Activated CD8-positive, alpha-beta memory T cell treated with anti-CD3 and anti-CD28 coated beads, Interleukin-2, amount 10 ng/mL, durations not matched to agents 7 days and 5 days (primary cell): ENCODE data around the gene XRCC5. TPM values are rescaled to one million over a fixed set of nuclear protein-coding genes. Genes with fewer than 3 reads are reported as not detected.

Source experiments
- ATAC-seq: fragments of 150-1000 bp; cut with Tn5 transposase; one replicate; pipeline ENCODE4 v1.10.0; 2021; ENCODE audit warnings: moderate library complexity
- CTCF ChIA-PET: fragments of 350-600 bp; sonication (Branson Sonifier 250); formaldehyde crosslinking; loops from one replicate; lab custom pipeline; 2021; ENCODE audit warnings: antibody characterized with exemption; lab: Charles Lee
- DNase-seq: peaks from one replicate; pipeline ENCODE4 v3.0.0-alpha.2; 2020
- H3K27ac Mint-ChIP-seq: one replicate; pipeline ENCODE4 v1.8.0; 2021; ENCODE audit warnings: mild to moderate bottlenecking, mixed read lengths
- H3K27me3 Mint-ChIP-seq: one replicate; pipeline ENCODE4 v1.8.0; 2021; ENCODE audit warnings: mixed read lengths
- H3K36me3 Mint-ChIP-seq: one replicate; pipeline ENCODE4 v1.8.0; 2021; ENCODE audit warnings: mild to moderate bottlenecking, mixed read lengths
- H3K4me1 Mint-ChIP-seq: one replicate; pipeline ENCODE4 v1.8.0; 2021; ENCODE audit warnings: mixed read lengths
- H3K4me3 Mint-ChIP-seq: one replicate; pipeline ENCODE4 v1.8.0; 2021; ENCODE audit warnings: mild to moderate bottlenecking, moderate library complexity, mixed read lengths
- H3K9me3 Mint-ChIP-seq: one replicate; pipeline ENCODE4 v1.8.0; 2022; ENCODE audit warnings: low read depth, mixed read lengths
- total RNA-seq, 2 experiments: library from RNA; stranded (reverse); gene quantifications; one replicate each; pipeline ENCODE4 v1.2.3, GENCODE V29; 2021

The XRCC5 gene
- 100 to 1,000 TPM; 307 to 424 TPM for total RNA-seq

- peak; percentile 84 for ATAC-seq
- H3K36me3 Mint-ChIP-seq = peaks cover 43% of the 10 kb centered on the region
- DNase-seq = peak; percentile 98
- H3K9me3 Mint-ChIP-seq = no peaks in the 10 kb centered on the region
- H3K27me3 Mint-ChIP-seq = peaks cover 3% of the 10 kb centered on the region
- peaks cover 54% of the 10 kb centered on the region for H3K4me1 Mint-ChIP-seq
- H3K4me3 Mint-ChIP-seq = peak within 1 kb of the TSS; percentile 99
- H3K27ac Mint-ChIP-seq = peak within 1 kb of the TSS; percentile 99
- CTCF ChIA-PET = interaction anchor here (0.6 to 3.4 kb wide), 23 partner anchors 9 to 557 kb away, joined by 3 to 28 read pairs (median 7); partner anchors contain the start of genes PECR and TMEM169
Observed at GRCh38 chr2:216108967-216109921, at the start of gene XRCC5. XRCC5 (plus strand) TSS chr2:216109348; CDS start chr2:216109437, 89 bp downstream.

- H3K4me3 Mint-ChIP-seq = no peak overlapping the region
- no peak overlapping the region for H3K27ac Mint-ChIP-seq
- ATAC-seq = no peak
- H3K36me3 Mint-ChIP-seq = peaks cover 23% of the 10 kb centered on the region
- no peaks in the 10 kb centered on the region for H3K27me3 Mint-ChIP-seq
- H3K9me3 Mint-ChIP-seq = no peaks in the 10 kb centered on the region
- DNase-seq = no peak
- CTCF ChIA-PET = no interaction called here
- peaks cover 8% of the 10 kb centered on the region for H3K4me1 Mint-ChIP-seq
Observed at GRCh38 chr2:216064014-216064630, 45.0 kb upstream of the XRCC5 start.

GRCh38 chr2:216064665-216065064, 44.5 kb upstream of the XRCC5 start:
- no peaks in the 10 kb centered on the region for H3K9me3 Mint-ChIP-seq
- no peak overlapping the region for H3K4me3 Mint-ChIP-seq
- DNase-seq = no peak
- H3K27ac Mint-ChIP-seq = no peak overlapping the region
- H3K36me3 Mint-ChIP-seq = peaks cover 20% of the 10 kb centered on the region
- H3K27me3 Mint-ChIP-seq = no peaks in the 10 kb centered on the region
- H3K4me1 Mint-ChIP-seq = peaks cover 6% of the 10 kb centered on the region
- ATAC-seq = no peak
- CTCF ChIA-PET = no interaction called here

- CTCF ChIA-PET = no interaction called here
- no peak overlapping the region for H3K4me3 Mint-ChIP-seq
Observed at GRCh38 chr2:216066230-216066629, 42.9 kb upstream of the XRCC5 start.

GRCh38 chr2:216069028-216069427, 40.1 kb upstream of the XRCC5 start:
- peaks cover 11% of the 10 kb centered on the region for H3K4me1 Mint-ChIP-seq
- H3K36me3 Mint-ChIP-seq = peaks cover 27% of the 10 kb centered on the region
- H3K9me3 Mint-ChIP-seq = no peaks in the 10 kb centered on the region
- no peaks in the 10 kb centered on the region for H3K27me3 Mint-ChIP-seq
- CTCF ChIA-PET = no interaction called here
- no peak for ATAC-seq
- H3K4me3 Mint-ChIP-seq = no peak overlapping the region
- H3K27ac Mint-ChIP-seq = no peak overlapping the region
- DNase-seq = no peak

More at GRCh38 chr2:216066230-216066629, 42.9 kb upstream of the XRCC5 start:
- Mint-ChIP-seq H3K27ac (no peak overlapping the region), H3K4me1 (peaks cover 6% of the 10 kb centered on the region), H3K27me3 (no peaks in the 10 kb centered on the region), H3K36me3 (peaks cover 20% of the 10 kb centered on the region), H3K9me3 (no peaks in the 10 kb centered on the region)
- DNase-seq (no peak), ATAC-seq (no peak)

GRCh38 chr2:216070195-216070594, 39.0 kb upstream of the XRCC5 start:
- Mint-ChIP-seq H3K36me3 (peaks cover 28% of the 10 kb centered on the region), H3K9me3 (no peaks in the 10 kb centered on the region), H3K4me1 (peaks cover 20% of the 10 kb centered on the region), H3K4me3 (no peak overlapping the region), H3K27ac (no peak overlapping the region), H3K27me3 (no peaks in the 10 kb centered on the region)
- DNase-seq = no peak
- no peak for ATAC-seq
- CTCF ChIA-PET = interaction anchor here (1.4 kb wide), 1 partner anchor 12 kb away, joined by 5 read pairs; no protein-coding TSS in a partner anchor

- peaks cover 25% of the 10 kb centered on the region for H3K4me1 Mint-ChIP-seq
- no peak for DNase-seq
- H3K27me3 Mint-ChIP-seq = no peaks in the 10 kb centered on the region
- CTCF ChIA-PET = interaction anchor here (1.4 kb wide), 1 partner anchor 13 kb away, joined by 5 read pairs; no protein-coding TSS in a partner anchor
- no peak for ATAC-seq
- H3K9me3 Mint-ChIP-seq = no peaks in the 10 kb centered on the region
- H3K4me3 Mint-ChIP-seq = no peak overlapping the region
- H3K27ac Mint-ChIP-seq = no peak overlapping the region
- peaks cover 28% of the 10 kb centered on the region for H3K36me3 Mint-ChIP-seq
Observed at GRCh38 chr2:216071111-216071851, 37.9 kb upstream of the XRCC5 start.

- Mint-ChIP-seq H3K9me3 (no peaks in the 10 kb centered on the region), H3K4me1 (peaks cover 25% of the 10 kb centered on the region), H3K4me3 (no peak overlapping the region), H3K27me3 (no peaks in the 10 kb centered on the region), H3K27ac (no peak overlapping the region), H3K36me3 (peaks cover 29% of the 10 kb centered on the region)
- DNase-seq (no peak), ATAC-seq (no peak)
- CTCF ChIA-PET = no interaction called here
Observed at GRCh38 chr2:216072473-216072872, 36.7 kb upstream of the XRCC5 start.

- Mint-ChIP-seq H3K27ac (no peak overlapping the region), H3K36me3 (peaks cover 27% of the 10 kb centered on the region), H3K27me3 (no peaks in the 10 kb centered on the region), H3K4me3 (no peak overlapping the region), H3K4me1 (peaks cover 24% of the 10 kb centered on the region), H3K9me3 (no peaks in the 10 kb centered on the region)
- ATAC-seq = no peak
- no peak for DNase-seq
- CTCF ChIA-PET = no interaction called here
Observed at GRCh38 chr2:216073773-216074172, 35.4 kb upstream of the XRCC5 start.

- ATAC-seq (no peak), DNase-seq (no peak)
- peaks cover 27% of the 10 kb centered on the region for H3K36me3 Mint-ChIP-seq
- no peaks in the 10 kb centered on the region for H3K9me3 Mint-ChIP-seq
- no peak overlapping the region for H3K27ac Mint-ChIP-seq
- no peak overlapping the region for H3K4me3 Mint-ChIP-seq
- peaks cover 22% of the 10 kb centered on the region for H3K4me1 Mint-ChIP-seq
- H3K27me3 Mint-ChIP-seq = no peaks in the 10 kb centered on the region
- CTCF ChIA-PET = interaction anchor here (1.2 to 1.7 kb wide), 2 partner anchors 9 to 19 kb away, joined by 3 to 5 read pairs; no protein-coding TSS in a partner anchor
Observed at GRCh38 chr2:216074380-216074779, 34.8 kb upstream of the XRCC5 start.

- DNase-seq (no peak), ATAC-seq (no peak)
- Mint-ChIP-seq H3K4me1 (peaks cover 22% of the 10 kb centered on the region), H3K9me3 (no peaks in the 10 kb centered on the region), H3K4me3 (no peak overlapping the region), H3K27me3 (no peaks in the 10 kb centered on the region), H3K36me3 (peaks cover 26% of the 10 kb centered on the region), H3K27ac (no peak overlapping the region)
- CTCF ChIA-PET = interaction anchor here (1.2 to 1.7 kb wide), 2 partner anchors 9 to 20 kb away, joined by 3 to 5 read pairs; no protein-coding TSS in a partner anchor
Observed at GRCh38 chr2:216074794-216075193, 34.4 kb upstream of the XRCC5 start.

GRCh38 chr2:216075510-216076485, 33.4 kb upstream of the XRCC5 start:
- no peak overlapping the region for H3K27ac Mint-ChIP-seq
- H3K4me3 Mint-ChIP-seq = no peak overlapping the region

More at GRCh38 chr2:216075510-216076485, 33.4 kb upstream of the XRCC5 start:
- Mint-ChIP-seq H3K9me3 (no peaks in the 10 kb centered on the region), H3K36me3 (peaks cover 26% of the 10 kb centered on the region), H3K4me1 (peaks cover 30% of the 10 kb centered on the region), H3K27me3 (no peaks in the 10 kb centered on the region)
- ATAC-seq (no peak), DNase-seq (no peak)
- CTCF ChIA-PET = interaction anchor here (1.2 to 1.7 kb wide), 2 partner anchors 8 to 21 kb away, joined by 3 to 5 read pairs; no protein-coding TSS in a partner anchor
